ENCODE data around the gene MAML3. TPM values are rescaled to one million over a fixed set of nuclear protein-coding genes. Genes with fewer than 3 reads are reported as not detected.

MAML3 gene
- total RNA-seq, 1 donor, result 4.4 TPM

DNA sequence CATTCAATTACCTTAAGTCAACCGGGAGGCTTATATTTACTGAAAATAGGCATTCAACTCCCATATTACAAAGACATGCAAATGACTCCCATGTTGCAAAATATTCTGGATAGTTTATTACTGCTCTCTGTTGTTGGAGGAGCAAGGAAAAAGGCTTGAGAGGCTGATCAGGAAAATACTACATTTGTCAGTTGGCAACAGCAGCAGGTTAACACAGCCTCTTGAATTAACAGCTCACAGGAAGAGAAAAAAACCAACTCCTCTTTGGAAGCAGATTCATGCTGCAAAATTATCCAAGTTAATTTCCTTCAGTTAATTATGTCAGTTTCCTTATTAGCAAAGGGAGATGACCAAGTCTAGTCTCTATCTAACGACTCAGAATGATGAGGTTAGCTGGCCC is 238.9 kb downstream of the MAML3 start:
- Histone ChIP-seq H3K4me3 (ENCODE audit: low read length) (no peak overlapping the region), H3K27me3 (ENCODE audit: insufficient read depth, low read length) (no peaks in the 10 kb centered on the region), H3K9me3 (ENCODE audit: low read depth, low read length) (no peaks in the 10 kb centered on the region), H3K4me1 (ENCODE audit: insufficient read depth, low read length) (no peaks in the 10 kb centered on the region)

GRCh38 chr4:139913995-139914598 is 239.9 kb downstream of the MAML3 start:
- no peaks in the 10 kb centered on the region for H3K27me3 ChIP-seq (ENCODE audit: insufficient read depth, low read length)
- H3K4me1 ChIP-seq (ENCODE audit: insufficient read depth, low read length), result no peaks in the 10 kb centered on the region
- H3K9me3 ChIP-seq (ENCODE audit: low read depth, low read length), result no peaks in the 10 kb centered on the region
- no peak overlapping the region for H3K4me3 ChIP-seq (ENCODE audit: low read length)

DNA sequence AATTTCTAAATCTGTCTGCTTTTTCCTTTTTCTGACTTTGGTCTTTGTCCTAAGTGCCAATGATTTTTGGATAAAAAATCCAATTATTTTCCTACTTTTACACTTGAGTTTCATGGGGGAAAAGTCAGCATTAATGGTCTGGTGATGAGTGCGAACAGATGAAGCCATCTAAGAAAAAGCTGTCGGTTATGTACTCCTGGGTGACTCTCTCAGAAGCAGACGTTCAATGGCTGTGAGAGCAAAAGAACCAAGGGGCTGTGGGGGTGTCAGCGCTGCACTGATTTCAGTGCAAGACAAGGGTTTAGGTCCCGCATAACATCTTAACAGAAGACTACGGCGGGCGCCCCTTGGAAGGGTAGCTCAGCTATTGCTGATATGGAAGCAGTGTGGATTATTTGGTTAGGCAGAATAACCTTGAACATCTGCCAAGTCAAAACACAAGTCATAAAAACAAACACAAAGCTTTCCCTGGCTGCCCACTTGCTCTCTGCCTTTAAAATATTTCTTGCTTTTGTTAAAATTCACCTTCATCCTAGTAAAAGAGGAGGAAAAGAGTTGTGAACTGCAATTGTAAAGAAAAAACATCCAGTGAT is 240.5 kb downstream of the MAML3 start:
- H3K9me3 ChIP-seq (ENCODE audit: low read depth, low read length), result no peaks in the 10 kb centered on the region
- H3K4me3 ChIP-seq (ENCODE audit: low read length), result no peak overlapping the region
- no peaks in the 10 kb centered on the region for H3K4me1 ChIP-seq (ENCODE audit: insufficient read depth, low read length)
- no peaks in the 10 kb centered on the region for H3K27me3 ChIP-seq (ENCODE audit: insufficient read depth, low read length)

GRCh38 chr4:139912445-139912844 is 241.5 kb downstream of the MAML3 start:
- Histone ChIP-seq H3K27me3 (ENCODE audit: insufficient read depth, low read length) (no peaks in the 10 kb centered on the region), H3K9me3 (ENCODE audit: low read depth, low read length) (no peaks in the 10 kb centered on the region), H3K4me1 (ENCODE audit: insufficient read depth, low read length) (no peaks in the 10 kb centered on the region), H3K4me3 (ENCODE audit: low read length) (no peak overlapping the region)

DNA sequence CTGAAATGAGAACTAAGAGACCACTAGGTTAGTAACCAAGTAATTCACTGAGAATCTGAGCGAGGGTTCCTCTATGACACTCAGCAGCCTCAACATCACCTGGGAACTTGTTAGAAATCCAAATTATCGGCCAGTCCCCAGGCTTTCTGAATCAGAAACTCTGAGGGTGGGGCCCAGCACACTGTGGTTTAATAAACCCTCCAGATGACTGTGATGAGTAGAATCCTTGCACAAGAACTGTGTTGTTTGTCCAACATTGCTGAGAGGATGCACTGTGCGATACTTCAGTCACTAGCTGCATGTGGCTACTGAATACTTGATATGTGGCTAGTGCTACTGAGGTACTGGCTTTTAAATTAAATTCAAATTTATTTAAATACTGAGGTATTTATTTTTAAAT is 243.9 kb downstream of the MAML3 start:
- no peaks in the 10 kb centered on the region for H3K4me1 ChIP-seq (ENCODE audit: insufficient read depth, low read length)
- no peak overlapping the region for H3K4me3 ChIP-seq (ENCODE audit: low read length)
- H3K27me3 ChIP-seq (ENCODE audit: insufficient read depth, low read length), result no peaks in the 10 kb centered on the region
- no peaks in the 10 kb centered on the region for H3K9me3 ChIP-seq (ENCODE audit: low read depth, low read length)

- Histone ChIP-seq H3K4me3 (ENCODE audit: low read length) (no peak overlapping the region), H3K27me3 (ENCODE audit: insufficient read depth, low read length) (no peaks in the 10 kb centered on the region), H3K9me3 (ENCODE audit: low read depth, low read length) (no peaks in the 10 kb centered on the region), H3K4me1 (ENCODE audit: insufficient read depth, low read length) (peaks cover 3% of the 10 kb centered on the region)
These were observed 245.1 kb downstream of the MAML3 start for GRCh38 chr4:139908636-139909437.

DNA sequence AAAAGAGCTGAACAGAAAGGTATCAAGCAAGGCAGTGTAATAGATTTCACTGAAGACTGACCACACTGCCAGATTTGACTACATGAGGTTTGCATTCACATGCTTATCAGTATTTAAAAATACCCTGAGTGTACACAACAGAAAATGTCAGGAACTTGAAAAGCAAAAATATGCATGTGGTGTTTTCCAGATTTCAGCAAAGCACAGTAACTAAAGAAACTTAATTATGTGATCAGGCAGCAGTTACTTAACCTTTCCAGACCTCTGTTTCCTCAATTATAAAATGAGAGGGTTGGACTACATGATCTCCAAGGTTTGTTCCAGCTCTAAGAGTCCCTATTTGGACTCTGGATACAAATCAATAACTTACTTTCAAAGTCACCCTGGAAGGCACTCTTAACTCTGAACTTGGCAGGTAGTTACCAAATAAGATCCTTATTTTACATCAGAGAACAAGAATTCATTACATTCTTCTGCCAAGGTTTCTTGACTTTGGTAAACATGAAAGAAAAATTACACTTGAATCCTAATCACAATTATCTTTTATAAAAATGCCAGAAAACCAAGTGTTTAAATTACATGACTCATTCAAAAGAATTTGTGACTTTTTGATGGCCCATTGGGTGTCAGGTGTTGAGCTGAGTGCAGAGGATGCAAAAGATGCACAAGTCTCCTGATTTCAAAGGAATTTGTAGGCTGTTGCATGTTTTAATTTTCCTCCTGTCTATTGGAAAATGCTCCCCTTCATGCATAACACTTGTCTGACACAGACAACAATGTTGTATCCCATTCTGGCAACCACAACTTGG is 246.8 kb downstream of the MAML3 start:
- Histone ChIP-seq H3K4me3 (ENCODE audit: low read length) (no peak overlapping the region), H3K27me3 (ENCODE audit: insufficient read depth, low read length) (no peaks in the 10 kb centered on the region), H3K4me1 (ENCODE audit: insufficient read depth, low read length) (peaks cover 3% of the 10 kb centered on the region), H3K9me3 (ENCODE audit: low read depth, low read length) (no peaks in the 10 kb centered on the region)

- Histone ChIP-seq H3K4me1 (ENCODE audit: insufficient read depth, low read length) (peaks cover 3% of the 10 kb centered on the region), H3K9me3 (ENCODE audit: low read depth, low read length) (no peaks in the 10 kb centered on the region), H3K4me3 (ENCODE audit: low read length) (no peak overlapping the region), H3K27me3 (ENCODE audit: insufficient read depth, low read length) (no peaks in the 10 kb centered on the region)
These were observed 248.5 kb downstream of the MAML3 start for GRCh38 chr4:139905489-139905888.

DNA sequence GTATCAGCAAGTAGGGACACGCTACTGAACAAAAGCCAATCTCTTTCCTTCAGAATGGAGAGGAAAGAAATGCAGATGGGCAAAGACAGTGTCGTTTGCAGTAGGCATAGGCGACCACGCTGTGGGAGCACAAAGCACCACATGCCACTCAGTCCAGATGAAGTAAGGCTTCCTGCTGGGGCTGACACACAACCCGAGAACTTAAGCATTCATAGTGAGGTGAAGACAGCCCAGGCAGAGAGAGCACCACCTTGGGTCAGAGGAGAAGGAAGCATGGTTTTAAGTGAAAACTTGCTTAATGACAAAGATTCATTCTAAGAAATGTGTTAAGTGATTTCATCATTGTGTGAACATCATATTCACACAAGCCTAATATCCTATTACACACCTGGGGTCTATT is 249.6 kb downstream of the MAML3 start:
- Histone ChIP-seq H3K9me3 (ENCODE audit: low read depth, low read length) (no peaks in the 10 kb centered on the region), H3K27me3 (ENCODE audit: insufficient read depth, low read length) (no peaks in the 10 kb centered on the region), H3K4me3 (ENCODE audit: low read length) (no peak overlapping the region), H3K4me1 (ENCODE audit: insufficient read depth, low read length) (peaks cover 3% of the 10 kb centered on the region)

- Histone ChIP-seq H3K4me1 (ENCODE audit: insufficient read depth, low read length) (peaks cover 3% of the 10 kb centered on the region), H3K9me3 (ENCODE audit: low read depth, low read length) (no peaks in the 10 kb centered on the region), H3K4me3 (ENCODE audit: low read length) (no peak overlapping the region), H3K27me3 (ENCODE audit: insufficient read depth, low read length) (no peaks in the 10 kb centered on the region)
These were observed 250.1 kb downstream of the MAML3 start for GRCh38 chr4:139903845-139904244.

DNA sequence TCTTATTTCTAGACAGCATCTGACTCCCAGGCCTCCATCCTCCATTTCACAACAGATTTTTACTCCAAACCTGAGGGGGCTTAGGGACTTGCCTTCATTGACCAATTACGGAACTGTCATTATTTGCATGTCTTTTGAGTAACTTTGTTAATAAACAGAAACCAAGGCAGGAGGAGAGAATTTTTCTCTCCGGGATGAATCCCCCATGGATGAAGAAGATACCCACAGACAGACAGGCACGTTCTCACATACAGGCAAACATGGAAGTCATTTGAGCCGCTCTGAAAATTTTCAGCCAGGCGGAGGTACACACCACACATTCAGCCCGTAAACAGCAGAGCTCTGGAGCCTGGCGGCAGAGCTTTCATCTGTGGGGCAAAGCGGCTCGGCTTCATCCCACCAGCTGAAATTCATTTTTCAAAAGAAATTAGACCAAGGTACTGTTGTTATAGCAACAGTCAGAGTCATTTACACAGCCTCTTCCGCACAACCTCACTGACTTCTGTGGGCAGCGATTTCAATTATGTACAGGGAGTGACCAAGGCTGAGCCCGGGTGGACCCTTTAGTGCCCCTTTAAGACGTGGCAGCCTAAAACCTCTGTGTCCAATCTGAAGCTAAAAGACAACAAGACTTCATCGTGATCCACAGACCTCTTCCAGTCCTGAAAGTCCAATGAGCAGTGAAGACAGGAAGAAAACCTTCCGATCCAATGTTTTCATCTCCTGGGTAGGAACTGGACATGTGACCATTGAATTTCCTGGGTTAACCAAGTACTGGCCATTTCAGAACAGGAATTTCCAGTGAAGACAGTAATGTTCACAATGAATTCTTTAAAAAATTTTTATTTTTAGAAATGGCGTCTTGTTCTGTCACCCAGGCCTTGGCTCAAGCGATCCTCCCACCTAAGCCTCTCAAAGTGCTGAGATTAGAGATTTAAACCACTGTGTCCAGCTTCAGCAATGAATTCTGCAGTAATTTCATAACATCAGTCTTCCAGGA is 251.4 kb downstream of the MAML3 start:
- no peaks in the 10 kb centered on the region for H3K27me3 ChIP-seq (ENCODE audit: insufficient read depth, low read length)
- peaks cover 10% of the 10 kb centered on the region for H3K4me1 ChIP-seq (ENCODE audit: insufficient read depth, low read length)
- H3K4me3 ChIP-seq (ENCODE audit: low read length), result no peak overlapping the region

GRCh38 chr4:139901531-139902320 is 252.3 kb downstream of the MAML3 start:
- Histone ChIP-seq H3K27me3 (ENCODE audit: insufficient read depth, low read length) (no peaks in the 10 kb centered on the region), H3K4me3 (ENCODE audit: low read length) (no peak overlapping the region), H3K4me1 (ENCODE audit: insufficient read depth, low read length) (peaks cover 10% of the 10 kb centered on the region), H3K9me3 (ENCODE audit: low read depth, low read length) (no peaks in the 10 kb centered on the region)

More for the DNA sequence above, 251.4 kb downstream of the MAML3 start:
- no peaks in the 10 kb centered on the region for H3K9me3 ChIP-seq (ENCODE audit: low read depth, low read length)

DNA sequence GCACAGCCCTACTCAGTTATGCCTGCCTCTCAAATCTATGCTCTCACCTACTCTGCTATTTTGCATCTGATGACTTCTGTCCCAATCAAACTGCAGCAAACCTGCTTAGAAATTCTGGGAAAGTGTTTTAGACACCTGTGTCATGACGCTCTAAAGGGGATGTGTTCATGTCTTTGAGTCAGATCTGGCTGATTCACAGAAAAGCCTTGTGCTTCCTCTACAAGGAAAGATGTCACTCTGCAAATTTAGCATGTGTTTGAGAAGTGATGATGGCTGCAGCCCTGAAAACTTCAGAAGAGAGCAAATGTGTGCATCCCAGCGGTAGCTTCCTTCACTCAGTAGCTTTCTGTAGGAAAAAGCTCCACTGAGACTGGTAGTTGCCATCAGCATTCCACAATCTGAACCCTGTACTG is 253.0 kb downstream of the MAML3 start:
- H3K4me3 ChIP-seq (ENCODE audit: low read length), result no peak overlapping the region
- no peaks in the 10 kb centered on the region for H3K27me3 ChIP-seq (ENCODE audit: insufficient read depth, low read length)
- H3K9me3 ChIP-seq (ENCODE audit: low read depth, low read length), result no peaks in the 10 kb centered on the region
- peaks cover 10% of the 10 kb centered on the region for H3K4me1 ChIP-seq (ENCODE audit: insufficient read depth, low read length)

Data from mononuclear cell (primary cell).